T-helper 17 cell (primary cell): Measurements from ENCODE around the gene RGS2. TPM values are rescaled to one million over a fixed set of nuclear protein-coding genes. Genes with fewer than 3 reads are reported as not detected.

Experiments
- ATAC-seq: fragments of 150-1000 bp; cut with Tn5 transposase; 2 replicates; pipeline ENCODE4 v1.10.0; 2021; ENCODE audit warnings: mild to moderate bottlenecking, moderate library complexity
- DNase-seq, 3 donors: peaks; one replicate each; pipeline versions ENCODE4 v3.0.0 to v3.0.0-alpha.2; 2020 to 2021
- H3K9me3 ChIP-seq: one replicate; pipeline ENCODE4 v1.7.0; 2013; ENCODE audit warnings: low read length, mild to moderate bottlenecking; ENCODE audit not compliant: control insufficient read depth, poor library complexity, severe bottlenecking
- H3K27ac Mint-ChIP-seq: one replicate; pipeline ENCODE4 v1.8.0; 2022; ENCODE audit warnings: mild to moderate bottlenecking, moderate library complexity, mixed read lengths
- H3K27me3 Mint-ChIP-seq: one replicate; pipeline ENCODE4 v1.8.0; 2022; ENCODE audit warnings: mixed read lengths
- H3K36me3 Mint-ChIP-seq: one replicate; pipeline ENCODE4 v1.8.0; 2022; ENCODE audit warnings: low read depth, mixed read lengths
- H3K4me1 Mint-ChIP-seq: one replicate; pipeline ENCODE4 v1.8.0; 2022; ENCODE audit warnings: mild to moderate bottlenecking, mixed read lengths
- H3K4me3 Mint-ChIP-seq: one replicate; pipeline ENCODE4 v1.8.0; 2022; ENCODE audit warnings: mild to moderate bottlenecking, moderate library complexity, mixed read lengths
- total RNA-seq, 4 donors: library from RNA in 2 of 4; stranded (reverse) in 2 of 4; gene quantifications; one replicate each; pipeline ENCODE4 v1.2.3 and lab custom pipeline; 2022 to 2026

The RGS2 gene
- total RNA-seq, 2 donors from 2014 or later = 106 to 122 TPM

- peaks cover 3% of the 10 kb centered on the region for H3K4me1 Mint-ChIP-seq
- no peak for ATAC-seq
- peaks cover 2% of the 10 kb centered on the region for H3K36me3 Mint-ChIP-seq
Observed at GRCh38 chr1:192824511-192824910, 15.7 kb downstream of the RGS2 start.

GRCh38 chr1:192826791-192827546 is 18.1 kb downstream of the RGS2 start:
- no peaks in the 10 kb centered on the region for H3K9me3 ChIP-seq
- H3K36me3 Mint-ChIP-seq = no peaks in the 10 kb centered on the region
- H3K4me3 Mint-ChIP-seq = no peak overlapping the region
- H3K27ac Mint-ChIP-seq = no peak overlapping the region
- H3K4me1 Mint-ChIP-seq = peaks cover 2% of the 10 kb centered on the region
- ATAC-seq (no peak), DNase-seq (no peak)
- H3K27me3 Mint-ChIP-seq = peaks cover 31% of the 10 kb centered on the region

More at GRCh38 chr1:192824511-192824910, 15.7 kb downstream of the RGS2 start:
- H3K27ac Mint-ChIP-seq = no peak overlapping the region
- no peak overlapping the region for H3K4me3 Mint-ChIP-seq
- H3K9me3 ChIP-seq = no peaks in the 10 kb centered on the region
- no peak for DNase-seq
- H3K27me3 Mint-ChIP-seq = peaks cover 40% of the 10 kb centered on the region

- H3K4me3 Mint-ChIP-seq = no peak overlapping the region
- H3K36me3 Mint-ChIP-seq = no peaks in the 10 kb centered on the region
- H3K9me3 ChIP-seq = no peaks in the 10 kb centered on the region
- H3K4me1 Mint-ChIP-seq = peaks cover 2% of the 10 kb centered on the region
- no peak for ATAC-seq
- DNase-seq = no peak
- peaks cover 18% of the 10 kb centered on the region for H3K27me3 Mint-ChIP-seq
- no peak overlapping the region for H3K27ac Mint-ChIP-seq
Observed at GRCh38 chr1:192830595-192831246, 21.9 kb downstream of the RGS2 start.

- Mint-ChIP-seq H3K27ac (no peak overlapping the region), H3K27me3 (peaks cover 12% of the 10 kb centered on the region), H3K4me3 (no peak overlapping the region), H3K4me1 (peaks cover 2% of the 10 kb centered on the region), H3K36me3 (no peaks in the 10 kb centered on the region)
- ATAC-seq (no peak), DNase-seq (no peak)
- H3K9me3 ChIP-seq = no peaks in the 10 kb centered on the region
Observed at GRCh38 chr1:192831706-192832355, 23.0 kb downstream of the RGS2 start.

GRCh38 chr1:192832492-192832891 is 23.7 kb downstream of the RGS2 start:
- no peak for ATAC-seq
- no peak overlapping the region for H3K4me3 Mint-ChIP-seq
- H3K4me1 Mint-ChIP-seq = peaks cover 2% of the 10 kb centered on the region
- H3K27ac Mint-ChIP-seq = no peak overlapping the region
- no peaks in the 10 kb centered on the region for H3K9me3 ChIP-seq
- no peaks in the 10 kb centered on the region for H3K36me3 Mint-ChIP-seq
- DNase-seq = no peak
- H3K27me3 Mint-ChIP-seq = peaks cover 8% of the 10 kb centered on the region

- H3K4me3 Mint-ChIP-seq = no peak overlapping the region
- H3K27ac Mint-ChIP-seq = no peak overlapping the region
- peaks cover 21% of the 10 kb centered on the region for H3K27me3 Mint-ChIP-seq
- no peaks in the 10 kb centered on the region for H3K36me3 Mint-ChIP-seq
- no peaks in the 10 kb centered on the region for H3K9me3 ChIP-seq
- no peak for ATAC-seq
- peaks cover 4% of the 10 kb centered on the region for H3K4me1 Mint-ChIP-seq
- DNase-seq = no peak
Observed at GRCh38 chr1:192835116-192835515, 26.3 kb downstream of the RGS2 start.

GRCh38 chr1:192839162-192840066 is 30.6 kb downstream of the RGS2 start:
- DNase-seq (no peak), ATAC-seq (no peak)
- Mint-ChIP-seq H3K36me3 (no peaks in the 10 kb centered on the region), H3K4me1 (peaks cover 7% of the 10 kb centered on the region), H3K27ac (no peak overlapping the region), H3K27me3 (peaks cover 37% of the 10 kb centered on the region), H3K4me3 (no peak overlapping the region)
- no peaks in the 10 kb centered on the region for H3K9me3 ChIP-seq

- Mint-ChIP-seq H3K27ac (no peak overlapping the region), H3K36me3 (no peaks in the 10 kb centered on the region), H3K4me1 (peaks cover 5% of the 10 kb centered on the region), H3K27me3 (peaks cover 37% of the 10 kb centered on the region), H3K4me3 (no peak overlapping the region)
- DNase-seq (no peak), ATAC-seq (no peak)
- no peaks in the 10 kb centered on the region for H3K9me3 ChIP-seq
Observed at GRCh38 chr1:192844360-192844759, 35.5 kb downstream of the RGS2 start.

GRCh38 chr1:192846950-192847349 is 38.1 kb downstream of the RGS2 start:
- no peak overlapping the region for H3K4me3 Mint-ChIP-seq
- DNase-seq (no peak), ATAC-seq (no peak)
- no peaks in the 10 kb centered on the region for H3K9me3 ChIP-seq
- H3K27me3 Mint-ChIP-seq = peaks cover 37% of the 10 kb centered on the region
- H3K27ac Mint-ChIP-seq = no peak overlapping the region
- H3K4me1 Mint-ChIP-seq = no peaks in the 10 kb centered on the region
- H3K36me3 Mint-ChIP-seq = no peaks in the 10 kb centered on the region

- H3K4me3 Mint-ChIP-seq = no peak overlapping the region
- H3K36me3 Mint-ChIP-seq = no peaks in the 10 kb centered on the region
- no peak for DNase-seq
- H3K27ac Mint-ChIP-seq = no peak overlapping the region
- H3K9me3 ChIP-seq = no peaks in the 10 kb centered on the region
- no peak for ATAC-seq
- no peaks in the 10 kb centered on the region for H3K4me1 Mint-ChIP-seq
- H3K27me3 Mint-ChIP-seq = peaks cover 33% of the 10 kb centered on the region
Observed at GRCh38 chr1:192849011-192849410, 40.2 kb downstream of the RGS2 start.

GRCh38 chr1:192849442-192849841 is 40.6 kb downstream of the RGS2 start:
- H3K4me1 Mint-ChIP-seq = peaks cover 2% of the 10 kb centered on the region
- H3K9me3 ChIP-seq = no peaks in the 10 kb centered on the region
- no peaks in the 10 kb centered on the region for H3K36me3 Mint-ChIP-seq
- no peak overlapping the region for H3K27ac Mint-ChIP-seq
- DNase-seq = no peak
- H3K4me3 Mint-ChIP-seq = no peak overlapping the region
- ATAC-seq = no peak
- peaks cover 33% of the 10 kb centered on the region for H3K27me3 Mint-ChIP-seq

- Mint-ChIP-seq H3K4me3 (no peak overlapping the region), H3K4me1 (peaks cover 2% of the 10 kb centered on the region), H3K36me3 (no peaks in the 10 kb centered on the region), H3K27ac (no peak overlapping the region), H3K27me3 (peaks cover 26% of the 10 kb centered on the region)
- DNase-seq (no peak), ATAC-seq (no peak)
- no peaks in the 10 kb centered on the region for H3K9me3 ChIP-seq
Observed at GRCh38 chr1:192852001-192852947, 43.4 kb downstream of the RGS2 start.
